Nephron (organoid): ENCODE data around the gene LRR1.
"Not testable (repeated sequence)": the region's sequence is repeated elsewhere in the genome, so short reads cannot be mapped to it uniquely, and the experiment has no call there.

ENCODE experiments used
- H3K27ac Mint-ChIP-seq, 3 experiments: 2 replicates each; pipeline ENCODE4 v1.8.0; 2020; ENCODE audit warnings: mixed read lengths in 3 of 3, mild to moderate bottlenecking in 2 of 3, moderate library complexity in 1 of 3
- H3K27me3 Mint-ChIP-seq: 2 replicates; pipeline ENCODE4 v1.8.0; 2021; ENCODE audit warnings: low read depth, mild to moderate bottlenecking, moderate library complexity, mixed read lengths
- H3K36me3 Mint-ChIP-seq: 2 replicates; pipeline ENCODE4 v1.8.0; 2020; ENCODE audit warnings: low read depth, mixed read lengths
- H3K4me1 Mint-ChIP-seq: 2 replicates; pipeline ENCODE4 v1.8.0; 2020; ENCODE audit warnings: mixed read lengths
- H3K4me3 Mint-ChIP-seq, 3 experiments: 2 replicates each; pipeline ENCODE4 v1.8.0; 2020; ENCODE audit warnings: mild to moderate bottlenecking in 3 of 3, mixed read lengths in 3 of 3, moderate library complexity in 2 of 3
- H3K9me3 Mint-ChIP-seq: 2 replicates; pipeline ENCODE4 v1.8.0; 2020; ENCODE audit warnings: mixed read lengths
- TF ChIP-seq, protein P1 (sequence below), 3 experiments: fragments of 200-600 bp; sonication (generic); IDR thresholded peaks; one replicate each; pipeline ENCODE4 v1.5.0; 2021; ENCODE audit warnings: antibody characterized with exemption in 3 of 3; ENCODE audit not compliant: unreplicated experiment in 3 of 3

Gene LRR1

DNA sequence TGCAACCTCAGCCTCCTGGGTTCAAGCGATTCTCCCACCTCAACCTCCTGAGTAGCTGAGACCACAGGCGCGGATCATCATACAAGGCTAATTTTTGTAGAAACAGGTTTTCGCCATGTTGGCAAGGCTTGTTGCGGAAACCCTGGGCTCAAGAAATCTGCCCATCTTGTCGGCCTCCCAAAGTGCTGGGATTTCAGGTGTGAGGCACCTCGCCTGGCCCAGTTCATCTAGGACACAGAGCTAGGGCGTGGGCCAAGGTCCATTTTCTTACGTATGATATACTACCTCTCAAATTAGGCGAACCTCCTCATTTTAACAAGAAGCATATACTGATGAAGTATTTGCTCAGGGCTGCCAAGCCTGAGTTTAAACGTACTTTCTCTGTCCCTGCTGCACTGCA lies 14.7 kb upstream of the LRR1 start:
- peak overlapping the region in 2 of 3 experiments; percentile 79 to 99 for H3K27ac Mint-ChIP-seq

DNA sequence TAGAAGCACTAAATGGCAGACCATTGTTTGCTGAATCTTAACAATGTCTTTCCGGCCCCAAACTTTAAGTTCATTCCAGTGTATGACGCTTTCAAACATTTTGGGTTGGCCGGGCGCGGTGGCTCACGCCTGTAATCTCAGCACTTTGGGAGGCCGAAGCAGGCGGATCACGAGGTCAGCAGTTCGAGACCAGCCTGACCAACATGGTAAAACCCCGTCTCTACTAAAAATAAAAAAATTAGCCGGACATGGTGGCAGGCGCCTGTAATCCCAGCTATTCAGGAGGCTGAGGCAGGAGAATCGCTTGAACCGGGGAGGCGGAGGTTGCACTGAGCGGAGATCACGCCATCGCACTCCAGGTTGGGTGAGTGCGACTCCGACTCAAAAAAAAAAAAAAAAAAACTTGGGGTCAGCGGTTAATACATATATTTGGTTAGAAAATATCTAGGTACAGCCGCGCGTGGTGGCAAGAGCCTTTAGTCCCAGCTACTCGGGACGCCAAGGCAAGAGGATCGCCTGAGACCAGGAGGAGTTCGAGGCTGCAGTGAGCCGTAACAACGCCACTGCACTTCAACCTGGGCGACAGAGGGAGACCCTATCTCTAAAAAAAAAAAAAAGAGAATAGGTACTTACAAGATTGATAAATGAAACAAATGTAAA lies 13.6 kb upstream of the LRR1 start:
- Mint-ChIP-seq H3K27ac (peak overlapping the region; percentile 95 to 99 (median 98)), H3K4me3 (peak overlapping the region; percentile 86 to 95 (median 94)), H3K4me1 (peaks cover 36% of the 10 kb centered on the region), H3K36me3 (peaks cover 47% of the 10 kb centered on the region)
- not testable (repeated sequence) for H3K27me3 Mint-ChIP-seq, H3K9me3 Mint-ChIP-seq

More for the DNA sequence above, 14.7 kb upstream of the LRR1 start:
- Mint-ChIP-seq H3K4me3 (peak overlapping the region; percentile 86 to 95 (median 94)), H3K9me3 (no peaks in the 10 kb centered on the region), H3K4me1 (peaks cover 36% of the 10 kb centered on the region), H3K27me3 (no peaks in the 10 kb centered on the region), H3K36me3 (peaks cover 47% of the 10 kb centered on the region)
- TF ChIP-seq, protein P1, sequence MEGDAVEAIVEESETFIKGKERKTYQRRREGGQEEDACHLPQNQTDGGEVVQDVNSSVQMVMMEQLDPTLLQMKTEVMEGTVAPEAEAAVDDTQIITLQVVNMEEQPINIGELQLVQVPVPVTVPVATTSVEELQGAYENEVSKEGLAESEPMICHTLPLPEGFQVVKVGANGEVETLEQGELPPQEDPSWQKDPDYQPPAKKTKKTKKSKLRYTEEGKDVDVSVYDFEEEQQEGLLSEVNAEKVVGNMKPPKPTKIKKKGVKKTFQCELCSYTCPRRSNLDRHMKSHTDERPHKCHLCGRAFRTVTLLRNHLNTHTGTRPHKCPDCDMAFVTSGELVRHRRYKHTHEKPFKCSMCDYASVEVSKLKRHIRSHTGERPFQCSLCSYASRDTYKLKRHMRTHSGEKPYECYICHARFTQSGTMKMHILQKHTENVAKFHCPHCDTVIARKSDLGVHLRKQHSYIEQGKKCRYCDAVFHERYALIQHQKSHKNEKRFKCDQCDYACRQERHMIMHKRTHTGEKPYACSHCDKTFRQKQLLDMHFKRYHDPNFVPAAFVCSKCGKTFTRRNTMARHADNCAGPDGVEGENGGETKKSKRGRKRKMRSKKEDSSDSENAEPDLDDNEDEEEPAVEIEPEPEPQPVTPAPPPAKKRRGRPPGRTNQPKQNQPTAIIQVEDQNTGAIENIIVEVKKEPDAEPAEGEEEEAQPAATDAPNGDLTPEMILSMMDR (IDR thresholded peaks at IDR 0.05; ENCODE audit: unreplicated experiment in 3 of 3), result no peak

DNA sequence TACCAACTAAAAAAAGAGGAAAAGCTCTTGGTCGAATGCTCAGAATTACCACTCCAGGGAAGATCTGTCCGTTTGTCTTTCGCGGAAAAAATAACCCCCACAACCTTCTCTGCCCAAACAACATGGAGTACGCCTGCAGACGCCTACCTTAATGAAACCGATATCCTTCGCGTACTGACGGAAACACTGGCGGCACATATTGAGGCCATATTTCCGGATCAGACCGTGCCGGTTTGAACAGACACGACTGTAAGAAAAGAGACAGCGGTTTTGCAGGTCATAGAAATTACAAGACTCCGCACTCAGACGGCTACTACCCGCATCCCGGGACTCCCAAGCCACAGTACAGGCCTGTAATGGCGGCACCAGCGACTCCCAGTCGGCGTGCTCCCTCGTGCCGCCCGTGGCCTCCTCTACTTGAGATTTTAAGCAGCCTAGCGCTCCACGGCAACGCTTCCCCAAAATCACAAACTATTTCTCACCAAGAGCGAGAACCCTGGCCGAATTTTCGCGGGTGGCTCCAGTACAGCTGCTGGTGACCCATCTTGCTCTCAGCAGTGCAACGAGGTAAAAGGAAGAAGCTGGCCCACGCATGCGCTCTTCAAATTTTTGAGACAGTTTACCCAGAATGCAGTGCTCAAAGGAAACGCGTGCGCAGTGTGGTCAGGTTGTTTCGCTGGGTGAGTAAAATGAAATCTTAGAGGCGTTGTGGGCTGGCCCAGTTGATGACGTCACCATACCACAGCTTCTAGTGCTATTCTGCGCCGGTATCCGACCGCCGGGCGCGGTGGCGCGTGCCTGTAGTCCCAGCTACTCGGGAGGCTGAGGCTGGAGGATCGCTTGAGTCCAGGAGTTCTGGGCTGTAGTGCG lies 12.7 kb upstream of the LRR1 start, which contains the start of gene RPS29:
TSS of gene RPS29 (minus strand) at position 578 of the 870 bp plus-strand sequence. CDS start at position 544, 34 bp downstream.
- Mint-ChIP-seq H3K9me3 (no peaks in the 10 kb centered on the region), H3K27ac (peak within 1 kb of the TSS; percentile 95 to 99 (median 98)), H3K4me1 (peaks cover 36% of the 10 kb centered on the region), H3K4me3 (peak within 1 kb of the TSS; percentile 86 to 95 (median 94)), H3K36me3 (peaks cover 45% of the 10 kb centered on the region), H3K27me3 (no peaks in the 10 kb centered on the region)
- TF ChIP-seq, protein P1 (IDR thresholded peaks at IDR 0.05; ENCODE audit: unreplicated experiment in 3 of 3), result no peak

DNA sequence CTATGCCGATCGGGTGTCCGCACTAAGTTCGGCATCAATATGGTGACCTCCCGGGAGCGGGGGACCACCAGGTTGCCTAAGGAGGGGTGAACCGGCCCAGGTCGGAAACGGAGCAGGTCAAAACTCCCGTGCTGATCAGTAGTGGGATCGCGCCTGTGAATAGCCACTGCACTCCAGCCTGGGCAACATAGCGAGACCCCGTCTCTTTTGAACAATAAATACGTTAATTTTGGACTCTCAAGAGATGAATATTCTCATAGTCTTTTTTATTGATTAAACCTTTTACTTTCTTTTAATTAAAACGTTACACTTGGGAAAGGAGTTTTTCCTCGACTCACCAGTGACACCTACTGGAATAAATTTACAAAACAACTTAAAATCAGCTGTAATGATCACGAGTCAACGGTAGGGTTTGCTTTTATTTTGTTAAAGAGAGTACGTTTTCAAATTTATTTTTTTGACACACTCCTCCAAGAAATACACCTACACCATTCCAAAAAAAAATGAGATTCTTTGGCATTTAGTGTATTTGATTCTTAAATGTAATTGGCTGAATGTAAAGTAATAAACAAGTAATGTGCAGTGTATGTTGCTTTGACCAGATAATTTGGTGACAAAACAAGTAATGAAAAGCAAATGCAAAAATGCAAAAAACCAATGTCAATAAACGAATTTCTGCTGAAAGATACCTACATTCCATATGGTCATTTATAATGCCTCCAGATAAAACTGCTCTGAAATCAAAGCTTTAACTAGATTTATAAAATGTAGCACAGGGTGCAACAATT lies 11.9 kb upstream of the LRR1 start:
- H3K36me3 Mint-ChIP-seq, result peaks cover 37% of the 10 kb centered on the region
- peak overlapping the region; percentile 95 to 99 (median 98) for H3K27ac Mint-ChIP-seq
- H3K4me3 Mint-ChIP-seq, result peak overlapping the region; percentile 86 to 95 (median 94)
- no peaks in the 10 kb centered on the region for H3K27me3 Mint-ChIP-seq
- TF ChIP-seq, protein P1 (IDR thresholded peaks at IDR 0.05; ENCODE audit: unreplicated experiment in 3 of 3), result peak; percentile 86 to 94 (median 87)
- H3K4me1 Mint-ChIP-seq, result peaks cover 29% of the 10 kb centered on the region
- H3K9me3 Mint-ChIP-seq, result no peaks in the 10 kb centered on the region

DNA sequence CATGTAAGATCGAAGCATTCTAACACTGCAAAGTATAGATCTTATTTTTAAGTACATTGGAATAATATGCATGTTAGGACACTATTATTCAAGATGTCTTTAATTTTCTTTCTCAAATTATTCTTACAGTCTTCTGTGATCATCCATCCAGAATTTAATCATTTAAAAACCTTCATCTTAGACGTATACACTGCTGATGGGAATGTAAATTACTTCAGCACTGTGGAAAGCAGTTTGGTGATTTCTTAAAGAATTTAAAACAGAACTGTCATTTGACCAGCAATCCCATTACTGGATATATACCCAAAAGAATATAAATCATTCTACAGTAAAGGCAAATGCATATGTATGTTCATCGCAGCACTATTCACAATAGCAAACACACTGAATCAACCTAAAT lies 9.4 kb upstream of the LRR1 start:
- Mint-ChIP-seq H3K4me1 (peaks cover 15% of the 10 kb centered on the region), H3K4me3 (no peak overlapping the region), H3K36me3 (peaks cover 12% of the 10 kb centered on the region), H3K9me3 (no peaks in the 10 kb centered on the region), H3K27me3 (no peaks in the 10 kb centered on the region), H3K27ac (peak overlapping the region in 1 of 3 experiments; percentile 67)
- TF ChIP-seq, protein P1 (IDR thresholded peaks at IDR 0.05; ENCODE audit: unreplicated experiment in 3 of 3), result no peak
